ENCODE data around the gene VEGFA.

DNA sequence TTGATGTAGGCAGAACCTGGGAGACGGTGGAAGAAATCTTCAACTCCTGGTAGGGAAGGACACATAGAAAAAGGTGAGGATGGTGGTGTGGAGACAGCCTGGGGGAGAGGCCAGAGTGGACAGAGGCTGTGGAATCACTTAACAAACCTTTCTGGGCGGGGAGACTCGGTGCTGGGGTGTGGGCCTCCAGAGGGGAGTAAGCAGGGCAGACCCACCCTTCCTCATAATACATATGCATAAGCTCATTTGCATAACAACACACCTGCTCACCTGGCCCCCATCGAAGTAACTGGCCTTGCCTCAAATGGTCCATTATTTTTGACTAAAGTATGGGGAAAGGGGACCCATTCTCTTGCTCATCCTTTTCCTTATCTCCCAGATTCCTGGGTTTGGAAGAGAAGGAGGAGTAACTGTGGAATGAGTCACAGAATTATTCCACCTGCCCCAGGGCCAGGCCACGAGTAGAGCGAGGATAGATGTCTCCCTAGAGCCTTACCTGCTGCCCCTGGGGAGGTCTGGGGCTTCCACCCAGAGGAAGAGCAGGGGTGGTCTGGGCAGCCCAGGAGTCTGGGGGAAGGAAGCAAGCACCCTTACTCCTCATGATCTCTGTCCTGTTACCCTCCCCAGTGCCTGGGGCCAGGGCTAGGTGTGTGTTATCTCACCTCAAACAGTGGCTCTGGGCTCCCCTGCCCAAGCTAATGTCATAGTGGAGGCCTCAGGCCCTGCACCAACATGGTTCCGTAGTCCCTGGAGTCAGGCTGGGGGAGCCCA is 10.7 kb upstream of the VEGFA start:
- TF ChIP-seq ZNF274 (IDR thresholded peaks at IDR 0.05; ENCODE audit: low read depth, low read length) (no peak), YY1 (IDR thresholded peaks at IDR 0.05; ENCODE audit: insufficient read depth, insufficient read length) (no peak), SUZ12 (IDR thresholded peaks at IDR 0.05; ENCODE audit: extremely low read depth, insufficient read depth, insufficient read length) (no peak)

All from NT2/D1 (cell line).